ENCODE measurements around the gene CABP2. TPM values are rescaled to one million over a fixed set of nuclear protein-coding genes. Genes with fewer than 3 reads are reported as not detected.
A peak's percentile ranks its signal among the peaks of the same experiment; 100 is the strongest.
"Not testable (repeated sequence)": the region's sequence is repeated elsewhere in the genome, so short reads cannot be mapped to it uniquely, and the experiment has no call there.

Gene CABP2
- total RNA-seq, 2 donors from 2014 or later, result not detected

DNA sequence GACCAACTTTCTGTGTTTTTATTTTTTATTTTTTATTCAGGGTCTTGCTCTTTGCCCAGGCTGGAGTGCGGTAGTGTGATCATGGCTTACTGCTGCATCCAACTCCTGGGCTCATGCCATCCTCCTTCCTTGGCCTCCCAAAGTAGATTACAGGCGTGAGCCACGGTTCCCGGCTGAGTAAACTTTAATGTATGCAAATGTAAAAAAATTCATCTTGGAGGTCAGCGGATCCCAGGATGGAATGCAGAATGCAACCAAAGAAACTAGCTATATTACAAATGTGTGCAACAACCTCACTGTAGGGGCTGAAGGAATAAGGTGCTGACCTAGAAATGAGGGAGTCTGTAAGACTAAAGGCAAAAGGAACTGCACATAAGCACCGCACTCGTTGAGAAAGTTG is 9.1 kb downstream of the CABP2 start:
- H3K4me1 ChIP-seq, result peaks cover 1% of the 10 kb centered on the region
- H3K27ac ChIP-seq, result no peak overlapping the region
- H3K27me3 ChIP-seq, result no peaks in the 10 kb centered on the region
- intact Hi-C loops (cut with DNase I), result no loop called here
- ATAC-seq (no peak), DNase-seq (no peak)
- H3K9me3 ChIP-seq, result no peaks in the 10 kb centered on the region
- H3K4me3 ChIP-seq, result no peak overlapping the region
- H3K36me3 ChIP-seq (replicated peaks in 1 of 2; ENCODE audit: insufficient read depth in 1 of 2, low read depth in 2 of 2), result no peaks in the 10 kb centered on the region
- TF ChIP-seq POLR2A (IDR thresholded peaks at IDR 0.05), result no peak
- TF ChIP-seq, protein P1, sequence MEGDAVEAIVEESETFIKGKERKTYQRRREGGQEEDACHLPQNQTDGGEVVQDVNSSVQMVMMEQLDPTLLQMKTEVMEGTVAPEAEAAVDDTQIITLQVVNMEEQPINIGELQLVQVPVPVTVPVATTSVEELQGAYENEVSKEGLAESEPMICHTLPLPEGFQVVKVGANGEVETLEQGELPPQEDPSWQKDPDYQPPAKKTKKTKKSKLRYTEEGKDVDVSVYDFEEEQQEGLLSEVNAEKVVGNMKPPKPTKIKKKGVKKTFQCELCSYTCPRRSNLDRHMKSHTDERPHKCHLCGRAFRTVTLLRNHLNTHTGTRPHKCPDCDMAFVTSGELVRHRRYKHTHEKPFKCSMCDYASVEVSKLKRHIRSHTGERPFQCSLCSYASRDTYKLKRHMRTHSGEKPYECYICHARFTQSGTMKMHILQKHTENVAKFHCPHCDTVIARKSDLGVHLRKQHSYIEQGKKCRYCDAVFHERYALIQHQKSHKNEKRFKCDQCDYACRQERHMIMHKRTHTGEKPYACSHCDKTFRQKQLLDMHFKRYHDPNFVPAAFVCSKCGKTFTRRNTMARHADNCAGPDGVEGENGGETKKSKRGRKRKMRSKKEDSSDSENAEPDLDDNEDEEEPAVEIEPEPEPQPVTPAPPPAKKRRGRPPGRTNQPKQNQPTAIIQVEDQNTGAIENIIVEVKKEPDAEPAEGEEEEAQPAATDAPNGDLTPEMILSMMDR (IDR thresholded peaks at IDR 0.05), result no peak
- 68 to 75% methylated on average over 7 of the region's 7 CpGs for WGBS, 2 donors

DNA sequence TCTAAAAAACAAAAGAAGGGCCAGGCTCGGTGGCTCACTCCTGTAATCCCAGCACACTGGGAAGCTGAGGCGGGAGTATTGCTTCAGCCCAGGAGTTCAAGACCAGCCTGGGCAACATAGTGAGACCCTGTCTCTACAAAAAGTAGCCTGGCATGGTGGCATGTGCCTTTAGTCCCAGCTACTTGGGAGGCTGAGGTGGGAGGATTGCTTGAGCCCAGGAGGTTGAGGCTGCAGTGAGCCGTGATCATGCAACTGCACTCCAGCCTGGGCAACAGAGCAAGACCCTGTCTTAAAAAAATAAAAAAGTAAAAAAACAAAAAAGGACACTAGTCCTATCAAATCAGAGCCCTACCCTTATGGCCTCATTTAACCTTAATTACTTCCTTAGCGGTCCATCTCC is 11.7 kb downstream of the CABP2 start:
- H3K36me3 ChIP-seq (replicated peaks in 1 of 2; ENCODE audit: insufficient read depth in 1 of 2, low read depth in 2 of 2); intact Hi-C loops (cut with DNase I); ATAC-seq; H3K27ac ChIP-seq; H3K27me3 ChIP-seq; H3K4me3 ChIP-seq; H3K9me3 ChIP-seq; DNase-seq: not testable (repeated sequence)
- peaks cover 17% of the 10 kb centered on the region for H3K4me1 ChIP-seq
- WGBS, 2 donors, result 94% methylated on average over 4 of the region's 4 CpGs

DNA sequence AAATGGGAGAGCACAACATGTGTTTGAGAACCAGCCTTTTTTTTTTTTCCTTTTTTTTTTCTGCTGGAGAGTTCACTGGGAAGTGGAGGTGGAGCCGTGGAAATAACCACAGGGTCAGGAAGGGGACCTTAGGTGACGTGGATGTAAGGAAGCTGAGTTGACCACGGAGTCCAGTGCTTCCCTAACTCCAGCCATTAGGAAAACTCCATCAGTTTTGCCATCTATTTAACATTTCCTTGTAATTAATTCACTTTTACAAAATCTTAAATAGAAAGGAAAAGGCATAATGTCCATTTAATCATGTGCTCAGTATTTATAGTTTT is 13.3 kb downstream of the CABP2 start:
- H3K4me3 ChIP-seq, result no peak overlapping the region
- no peak for ATAC-seq
- no peak overlapping the region for H3K27ac ChIP-seq
- H3K27me3 ChIP-seq, result no peaks in the 10 kb centered on the region
- H3K4me1 ChIP-seq, result peaks cover 32% of the 10 kb centered on the region
- TF ChIP-seq, protein P1 (IDR thresholded peaks at IDR 0.05), result no peak
- no peak for TF ChIP-seq POLR2A (IDR thresholded peaks at IDR 0.05)
- H3K36me3 ChIP-seq (replicated peaks in 1 of 2; ENCODE audit: insufficient read depth in 1 of 2, low read depth in 2 of 2), result no peaks in the 10 kb centered on the region
- 53 to 57% methylated on average over 3 of the region's 3 CpGs for WGBS, 2 donors
- DNase-seq, result no peak
- H3K9me3 ChIP-seq, result no peaks in the 10 kb centered on the region
- intact Hi-C loops (cut with DNase I), result no loop called here

DNA sequence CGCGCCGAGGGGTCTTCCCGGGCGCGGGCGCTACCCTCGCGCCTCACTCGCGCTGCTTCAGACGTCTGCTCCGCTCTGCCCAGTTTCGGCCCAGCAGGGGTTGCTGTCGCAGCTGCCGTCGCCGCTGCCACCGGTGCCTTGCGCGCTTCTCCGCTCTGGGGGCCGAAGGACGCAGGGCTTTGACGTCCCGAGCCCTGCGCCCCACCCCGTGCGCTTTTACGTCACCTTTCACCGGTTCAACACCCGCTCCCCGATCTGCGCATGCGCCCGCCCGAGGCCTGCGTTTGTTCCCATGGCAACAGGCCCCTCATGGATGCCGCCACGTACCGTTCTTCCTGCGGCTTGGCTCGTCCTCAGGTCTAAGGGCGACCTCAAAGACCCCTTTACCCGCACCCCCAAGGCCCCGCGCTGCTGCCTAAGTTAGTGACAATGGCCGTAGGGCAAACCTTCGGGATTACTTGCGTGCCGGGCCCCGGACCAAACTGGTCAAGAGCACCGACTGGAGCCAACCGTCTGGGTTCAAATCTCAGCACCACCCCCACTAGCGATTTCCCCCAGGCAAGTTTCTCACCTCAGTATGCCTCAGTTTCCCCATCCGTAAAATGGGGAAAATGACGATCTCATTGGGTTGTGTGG is 14.6 kb downstream of the CABP2 start:
- Histone ChIP-seq H3K4me3 (peak overlapping the region; percentile 25 to 39), H3K36me3 (replicated peaks in 1 of 2; ENCODE audit: insufficient read depth in 1 of 2, low read depth in 2 of 2) (no peaks in the 10 kb centered on the region), H3K9me3 (no peaks in the 10 kb centered on the region), H3K27ac (peak overlapping the region; percentile 97 to 99 (median 98)), H3K27me3 (no peaks in the 10 kb centered on the region), H3K4me1 (peaks cover 43% of the 10 kb centered on the region)
- DNase-seq, result peak; percentile 99 to 100 (median 99)
- 0 to 1% methylated on average over 8 to 57 of the region's 57 CpGs for WGBS, 2 donors
- intact Hi-C loops (cut with DNase I), result no loop called here
- peak in 2 of 3 donors; percentile 83 to 86 for TF ChIP-seq POLR2A (IDR thresholded peaks at IDR 0.05)
- TF ChIP-seq, protein P1 (IDR thresholded peaks at IDR 0.05), result peak in 1 of 7 experiments; percentile 19
- ATAC-seq, result peak; percentile 58

DNA sequence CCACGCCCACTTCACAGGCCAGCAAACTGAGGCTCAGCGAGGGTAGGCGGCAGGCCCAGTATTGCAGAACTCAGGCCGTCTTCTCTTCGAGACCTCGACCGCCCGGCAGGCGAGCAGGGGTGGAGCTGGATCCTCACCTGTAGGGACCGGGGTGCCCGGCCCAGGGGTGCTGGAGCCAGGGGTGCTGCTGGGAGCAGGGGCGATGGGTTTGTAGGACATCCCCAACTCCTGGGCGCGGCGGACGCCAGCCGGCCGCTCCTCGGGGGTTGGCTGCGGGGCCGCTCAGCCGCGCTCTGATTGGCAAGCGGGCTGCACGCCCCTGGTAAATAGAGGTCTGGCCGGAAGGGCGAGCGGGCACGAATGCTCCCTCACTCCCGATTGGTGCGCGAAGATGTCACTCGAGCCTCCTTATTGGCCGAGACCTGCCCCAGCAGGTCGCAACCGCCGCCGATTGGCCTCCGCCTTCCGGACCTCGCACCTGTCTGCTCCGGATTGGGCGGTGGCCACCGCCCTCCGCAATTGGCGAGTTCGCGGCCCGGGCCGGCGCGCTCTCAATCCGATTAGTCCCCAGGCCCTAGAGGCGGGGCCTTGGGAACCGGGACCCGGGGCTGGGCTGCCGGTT is 15.3 kb downstream of the CABP2 start, which contains the start of gene CDK2AP2:
TSS of gene CDK2AP2 (minus strand) at position 299 of the 622 bp plus-strand sequence. CDS start at position 219, 80 bp downstream.
- no peaks in the 10 kb centered on the region for H3K36me3 ChIP-seq (replicated peaks in 1 of 2; ENCODE audit: insufficient read depth in 1 of 2, low read depth in 2 of 2)
- H3K4me3 ChIP-seq, result peak within 1 kb of the TSS; percentile 25 to 61
- ATAC-seq (peak; percentile 83), DNase-seq (peak; percentile 100)
- H3K4me1 ChIP-seq, result peaks cover 49% of the 10 kb centered on the region
- peak within 1 kb of the TSS; percentile 97 to 99 (median 98) for H3K27ac ChIP-seq
- TF ChIP-seq, protein P1 (IDR thresholded peaks at IDR 0.05), result peak in 2 of 7 experiments; percentile 2 to 19
- peak; percentile 91 to 94 (median 93) for TF ChIP-seq POLR2A (IDR thresholded peaks at IDR 0.05)
- 0% methylated on average over 57 of the region's 57 CpGs; no CpG with 5 or more reads in 1 of the 2 donors for WGBS, 2 donors
- no peaks in the 10 kb centered on the region for H3K27me3 ChIP-seq
- no peaks in the 10 kb centered on the region for H3K9me3 ChIP-seq
- intact Hi-C loops (cut with DNase I), result no loop called here
